Retina (tissue), 1 donor: ENCODE measurements around the gene CBLN1.
A peak's percentile ranks its signal among the peaks of the same experiment; 100 is the strongest.
"Not testable (repeated sequence)": the region's sequence is repeated elsewhere in the genome, so short reads cannot be mapped to it uniquely, and the experiment has no call there.

Experiments
- DNase-seq: peaks from one replicate; pipeline ENCODE4 v3.0.0-alpha.2; 2016

CBLN1 gene

GRCh38 chr16:49277386-49277742 is 4.3 kb downstream of the CBLN1 start:
- peak; percentile 64 for DNase-seq

- peak; percentile 9 for DNase-seq
Measured at GRCh38 chr16:49276646-49277385, 4.8 kb downstream of the CBLN1 start.

DNA sequence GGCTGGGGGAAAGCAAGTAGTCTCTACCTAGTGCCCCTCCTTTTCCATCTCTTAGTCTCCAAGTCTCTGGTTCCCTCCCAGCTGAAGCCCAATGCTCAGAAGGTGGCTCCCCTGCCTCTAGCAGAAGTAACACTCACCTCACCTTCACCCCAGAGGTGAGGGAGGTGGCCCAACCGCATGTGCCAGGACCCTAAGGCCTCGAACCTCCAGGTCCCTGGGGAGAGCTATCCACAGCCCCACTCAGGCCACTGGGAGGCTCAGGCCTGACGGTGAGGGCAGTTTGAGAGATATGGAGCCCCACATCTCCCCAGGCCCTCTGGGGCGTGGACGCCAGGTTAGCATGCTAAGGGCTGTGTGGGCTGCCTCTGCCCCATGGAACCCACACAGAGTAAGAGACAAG is 5.8 kb downstream of the CBLN1 start:
- no peak for DNase-seq

GRCh38 chr16:49275050-49275730 is 6.4 kb downstream of the CBLN1 start:
- peak; percentile 72 for DNase-seq

- DNase-seq: no peak
Measured at GRCh38 chr16:49274591-49274990, 7.0 kb downstream of the CBLN1 start.

DNA sequence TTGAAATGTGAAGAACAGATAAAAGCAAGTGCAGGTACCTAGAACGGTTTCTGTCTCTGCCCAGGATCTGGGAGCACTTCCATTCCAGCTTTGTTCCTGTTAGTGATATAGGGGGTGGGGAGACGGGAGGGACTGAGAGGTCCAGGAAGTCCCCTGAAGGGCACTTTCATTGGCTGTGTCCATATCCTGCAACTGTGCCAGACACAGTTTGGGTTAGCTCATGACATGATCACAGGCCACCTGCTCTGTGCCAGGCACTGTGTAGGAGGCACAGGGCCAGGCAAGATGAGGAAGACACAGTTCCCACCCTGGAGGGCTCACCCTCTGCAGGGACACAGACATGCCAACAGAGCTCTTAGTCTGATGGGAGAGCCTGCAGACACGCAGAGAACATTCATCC is 7.9 kb downstream of the CBLN1 start:
- DNase-seq: no peak

- DNase-seq: no peak
Measured at GRCh38 chr16:49271363-49271762, 10.3 kb downstream of the CBLN1 start.

DNA sequence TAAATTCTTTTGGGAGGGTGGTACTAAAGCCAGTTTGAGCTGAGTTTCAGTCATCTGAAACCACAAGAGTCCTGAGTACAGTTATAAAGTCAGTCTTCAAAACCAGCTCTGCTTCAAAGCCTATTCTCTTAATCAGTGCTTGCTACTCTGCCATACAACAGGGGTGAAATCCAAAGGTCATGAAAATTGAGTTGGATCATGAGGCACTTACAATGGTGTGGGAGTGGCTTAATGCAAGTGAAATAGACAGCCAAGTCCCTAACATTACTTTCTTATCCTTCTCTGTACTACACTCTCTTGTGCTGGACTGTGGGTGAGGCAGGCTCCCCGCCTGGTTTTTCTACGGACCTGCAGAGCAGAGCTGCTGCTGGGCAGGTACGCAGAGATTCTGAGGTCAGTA is 12.4 kb downstream of the CBLN1 start:
- DNase-seq: no peak

DNA sequence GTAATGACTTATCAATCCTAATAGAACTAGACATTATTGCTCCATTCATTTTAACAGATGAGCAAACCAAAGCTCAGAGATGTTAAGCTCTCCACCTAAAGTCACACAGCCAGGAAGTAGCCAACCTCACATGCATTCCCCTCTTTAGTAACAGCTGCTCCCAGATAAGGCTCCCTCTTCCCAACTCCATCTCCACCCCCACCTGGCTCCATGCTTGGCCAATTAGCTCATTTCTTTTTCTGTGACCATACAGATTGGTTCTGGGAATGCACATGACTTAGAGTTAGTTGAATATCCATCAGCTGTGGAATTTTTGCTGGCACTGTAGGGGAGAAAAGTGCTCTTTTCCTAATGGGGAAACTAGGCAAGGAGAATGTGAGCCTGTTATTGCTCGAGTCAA is 13.0 kb downstream of the CBLN1 start:
- no peak for DNase-seq

- DNase-seq: no peak
Measured at GRCh38 chr16:49262501-49262900, 19.1 kb downstream of the CBLN1 start.

DNA sequence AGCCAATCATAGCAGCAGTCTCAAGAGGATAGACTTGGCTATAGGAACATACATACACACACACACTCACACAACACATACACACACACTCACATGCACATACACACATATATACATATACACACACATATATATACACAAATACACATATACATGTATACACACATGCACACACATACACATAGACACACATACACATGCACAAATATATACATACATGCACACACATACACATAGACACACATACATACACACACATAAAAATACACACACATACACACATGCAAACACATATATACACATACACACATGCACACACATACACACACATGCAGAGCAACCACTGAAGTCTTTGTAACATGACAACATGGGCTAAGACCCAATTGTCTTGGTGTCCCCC is 19.7 kb downstream of the CBLN1 start:
- no peak for DNase-seq

- DNase-seq: no peak
Measured at GRCh38 chr16:49260956-49261530, 20.6 kb downstream of the CBLN1 start.

DNA sequence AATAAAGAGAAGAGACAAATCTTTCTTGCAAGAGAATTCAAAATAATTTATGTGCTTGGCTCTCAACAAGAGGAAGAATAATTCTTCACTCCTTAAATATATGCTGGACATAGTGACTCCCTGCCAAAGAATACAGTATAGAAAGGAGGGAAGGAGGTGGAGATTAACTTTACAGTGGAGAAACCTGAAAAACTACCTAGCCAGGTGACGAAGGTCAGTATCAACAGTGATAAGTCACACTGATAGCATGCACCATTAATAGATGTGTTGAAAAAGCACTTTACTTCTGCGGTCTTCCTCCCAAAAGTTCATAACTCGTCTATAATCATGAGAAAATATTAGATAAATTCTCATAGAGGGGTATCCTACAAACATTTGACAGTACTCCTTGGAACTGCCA is 21.4 kb downstream of the CBLN1 start:
- DNase-seq: no peak

DNA sequence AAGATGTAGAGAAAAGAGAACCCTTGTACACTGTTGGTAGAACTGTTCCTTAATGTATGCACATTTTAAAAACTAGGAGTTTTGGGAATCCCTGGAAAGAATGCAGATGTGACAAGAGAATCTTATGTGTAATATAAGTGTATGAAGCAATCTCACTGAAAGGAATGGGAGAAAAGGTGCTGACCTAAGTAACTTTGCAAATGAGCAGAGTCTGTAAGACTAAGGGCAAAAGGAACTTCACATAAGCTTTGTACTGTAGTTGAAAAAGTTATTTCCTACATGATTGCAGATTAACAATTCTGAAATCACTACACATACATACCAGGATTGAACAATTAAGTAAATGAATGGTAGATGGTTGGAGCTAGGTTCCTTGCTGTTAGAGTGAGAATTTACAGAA is 22.3 kb downstream of the CBLN1 start:
- no peak for DNase-seq

DNA sequence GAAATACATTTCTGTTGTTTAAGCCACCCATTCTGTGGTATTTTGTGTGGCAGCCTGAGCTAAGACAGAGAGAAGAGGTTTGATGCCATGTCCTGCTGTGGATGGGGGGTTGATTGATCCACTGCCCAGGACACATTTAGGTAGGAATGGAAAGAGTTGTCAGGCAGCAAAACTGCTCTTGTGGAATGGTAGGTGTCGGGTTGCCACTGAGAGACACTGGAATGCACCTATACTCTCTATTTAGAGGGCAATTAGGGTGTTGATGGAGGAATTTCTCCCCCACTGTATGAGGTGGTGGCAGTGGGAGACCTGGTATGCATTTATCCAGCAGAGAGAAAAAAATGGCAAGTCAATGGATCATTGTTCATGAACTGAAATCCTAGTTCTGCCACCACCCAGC is 30.9 kb downstream of the CBLN1 start:
- DNase-seq: no peak

DNA sequence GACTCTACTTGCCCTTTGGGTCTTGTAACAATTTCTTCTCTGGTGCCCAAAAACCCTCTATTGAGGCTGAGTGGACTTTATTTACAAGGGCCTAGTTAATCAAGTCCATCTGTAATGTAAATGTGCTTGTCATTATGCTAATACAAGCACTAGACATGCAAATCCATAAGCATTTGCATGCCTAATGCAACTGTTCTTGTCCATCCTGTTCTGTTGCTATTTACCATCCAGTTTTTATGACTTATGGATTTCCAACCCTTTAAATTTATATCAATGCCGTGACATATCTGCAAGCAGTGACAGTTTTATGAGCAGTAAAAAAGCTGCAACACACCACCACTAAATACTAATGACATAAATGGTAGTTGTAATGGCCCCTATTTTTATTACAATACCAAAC is 33.4 kb downstream of the CBLN1 start:
- no peak for DNase-seq

- no peak for DNase-seq
Measured at GRCh38 chr16:49236216-49236615, 45.4 kb downstream of the CBLN1 start.

DNA sequence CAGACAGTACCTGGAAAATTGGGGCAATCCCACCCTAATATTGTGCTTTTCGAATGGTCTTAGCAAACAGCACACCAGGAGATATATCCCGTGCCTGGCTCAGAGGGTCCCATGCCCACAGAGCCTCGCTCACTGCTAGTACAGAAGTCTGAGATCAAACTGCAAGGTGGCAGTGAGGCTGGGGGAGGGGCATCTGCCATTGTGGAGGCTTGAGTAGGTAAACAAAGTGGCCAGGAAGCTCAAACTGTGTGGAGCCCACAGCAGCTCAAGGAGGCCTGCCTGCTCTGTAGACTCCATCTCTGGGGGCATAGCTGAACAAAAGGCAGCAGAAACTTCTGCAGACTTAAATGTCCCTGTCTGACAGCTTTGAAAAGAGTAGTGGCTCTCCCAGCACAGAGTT is 53.3 kb downstream of the CBLN1 start:
- DNase-seq: not testable (repeated sequence)
